ENCODE measurements around the gene KRTAP7-1. TPM values are rescaled to one million over a fixed set of nuclear protein-coding genes. Genes with fewer than 3 reads are reported as not detected.

KRTAP7-1 gene, protein sequence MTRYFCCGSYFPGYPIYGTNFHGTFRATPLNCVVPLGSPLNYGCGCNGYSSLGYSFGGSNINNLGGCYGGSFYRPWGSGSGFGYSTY
- total RNA-seq: not detected in 2 replicates

DNA sequence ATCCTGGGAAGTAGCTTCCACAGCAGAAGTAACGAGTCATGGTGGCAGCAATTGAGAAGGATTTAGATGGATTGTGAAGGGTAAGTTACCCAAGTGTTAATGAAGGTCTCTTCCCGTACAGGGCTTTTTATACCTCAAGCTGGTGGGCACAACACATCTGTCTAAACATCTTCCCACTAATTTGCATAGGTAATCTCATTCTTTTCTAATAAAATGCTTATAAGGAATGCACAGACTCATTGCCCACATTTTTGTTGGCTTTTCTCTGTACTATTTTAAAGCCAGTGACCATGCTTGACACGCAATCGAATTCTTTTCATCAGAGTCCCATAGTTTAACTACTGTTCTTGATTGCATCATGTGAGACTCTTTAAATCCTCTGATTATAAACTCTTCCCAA is at the start of gene KRTAP7-1:
Gene KRTAP7-1 (minus strand): TSS at position 101 of the 400 bp plus-strand sequence. CDS start 61 bp downstream, at position 40.

DNA sequence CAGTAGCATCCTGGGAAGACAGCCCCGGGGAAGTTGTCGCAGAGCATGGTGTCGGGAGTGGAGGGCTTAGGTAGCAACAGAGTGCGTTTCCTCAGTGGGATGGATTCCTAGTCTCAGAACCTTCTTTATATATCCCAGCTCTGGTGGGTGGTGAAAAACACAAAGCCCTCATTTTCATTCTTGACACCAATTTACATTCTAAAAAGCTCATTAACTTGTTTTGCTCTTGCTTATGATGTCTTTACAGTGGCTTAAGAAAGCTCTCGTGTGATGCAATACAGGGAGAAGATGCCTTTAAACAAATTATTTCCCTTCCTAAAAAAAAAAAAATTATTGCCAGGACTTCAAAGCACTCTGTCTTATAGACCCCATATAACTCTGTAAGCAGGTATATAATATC is 16.4 kb downstream of the KRTAP7-1 start, which contains the start of gene KRTAP8-1:
Gene KRTAP8-1 (minus strand): TSS at position 101 of the 400 bp plus-strand sequence. CDS start 54 bp downstream, at position 47.

Other genes with a start within 250 kb of the KRTAP7-1 start
- gene KRTAP22-2, start 239.4 kb downstream of the KRTAP7-1 start, total RNA-seq: not detected in 2 replicates
- gene KRTAP6-3, start 237.3 kb downstream of the KRTAP7-1 start, total RNA-seq: not detected in 2 replicates
- gene KRTAP6-2, start 230.9 kb downstream of the KRTAP7-1 start, total RNA-seq: not detected in 2 replicates
- not detected in 2 replicates for gene KRTAP22-1, start 228.7 kb downstream of the KRTAP7-1 start, total RNA-seq
- not detected in 2 replicates for gene KRTAP6-1, start 215.8 kb downstream of the KRTAP7-1 start, total RNA-seq
- not detected in 2 replicates for gene KRTAP20-1, start 213.3 kb downstream of the KRTAP7-1 start, total RNA-seq
- gene KRTAP20-4, start 209.1 kb downstream of the KRTAP7-1 start, total RNA-seq: not detected in 2 replicates
- gene KRTAP20-2, start 194.6 kb downstream of the KRTAP7-1 start, total RNA-seq: not detected in 2 replicates
- gene KRTAP20-3, start 186.9 kb downstream of the KRTAP7-1 start, total RNA-seq: not detected in 2 replicates
- gene KRTAP21-3, start 111.0 kb downstream of the KRTAP7-1 start, total RNA-seq: not detected in 2 replicates
- not detected in 2 replicates for gene KRTAP21-2, start 82.5 kb downstream of the KRTAP7-1 start, total RNA-seq
- gene KRTAP21-1, start 74.3 kb downstream of the KRTAP7-1 start, total RNA-seq: not detected in 2 replicates
- not detected in 2 replicates for gene KRTAP8-1, start 16.5 kb downstream of the KRTAP7-1 start, total RNA-seq
- not detected in 2 replicates for gene KRTAP11-1, start 51.8 kb upstream of the KRTAP7-1 start, total RNA-seq
- not detected in 2 replicates for gene KRTAP19-8, start 208.7 kb upstream of the KRTAP7-1 start, total RNA-seq

Measured in smooth muscle cell of the umbilical artery (primary cell).